HG03575 (cell line): Measurements from ENCODE around the gene TNIK.

Source experiments
- ATAC-seq: cut with Tn5 transposase; IDR thresholded peaks from one replicate; pipeline ENCODE4 v1.9.1; 2021; ENCODE audit not compliant: unreplicated experiment, insufficient number of reproducible peaks, low FRiP score; ENCODE audit errors: extremely low read depth

Gene TNIK

GRCh38 chr3:171039674-171040073 is 420.5 kb downstream of the TNIK start:
- no peak for ATAC-seq

- no peak for ATAC-seq
These were observed 421.9 kb downstream of the TNIK start for GRCh38 chr3:171038342-171038741.

GRCh38 chr3:171028779-171029232 is 431.4 kb downstream of the TNIK start:
- ATAC-seq, result no peak

- no peak for ATAC-seq
These were observed 432.0 kb downstream of the TNIK start for GRCh38 chr3:171028025-171028778.

GRCh38 chr3:171026597-171027293 is 433.5 kb downstream of the TNIK start, which contains the start of gene SLC2A2:
Gene SLC2A2, minus strand, starts transcription at chr3:171026720. Its CDS starts 50 bp downstream, at chr3:171026670.
- ATAC-seq, result no peak

- no peak for ATAC-seq
These were observed 436.6 kb downstream of the TNIK start for GRCh38 chr3:171023566-171023965.

- ATAC-seq, result no peak
These were observed 438.8 kb downstream of the TNIK start for GRCh38 chr3:171021377-171021776.

- ATAC-seq, result no peak
These were observed 441.9 kb downstream of the TNIK start for GRCh38 chr3:171018156-171018935.

GRCh38 chr3:171013822-171014748 is 446.1 kb downstream of the TNIK start:
- ATAC-seq, result no peak

- no peak for ATAC-seq
These were observed 448.3 kb downstream of the TNIK start for GRCh38 chr3:171011873-171012336.
